ENCODE results near the gene ZNF835.

ZNF835 gene

GRCh38 chr19:56654151-56654550, 17.4 kb downstream of the ZNF835 start:
- DNase-seq (ENCODE audit: low spot score), result no peak
- TF ChIP-seq CTCF (conservative IDR thresholded peaks at IDR 0.05; ENCODE audit: low read depth), result no peak
- ChIA-PET POLR2A (ENCODE audit: low non-redundant PET) (no interaction called here), CTCF (no interaction called here)
- H3K27ac ChIP-seq, result no peak overlapping the region

- POLR2A ChIA-PET (ENCODE audit: low non-redundant PET), result no interaction called here
These were observed 28.0 kb downstream of the ZNF835 start for GRCh38 chr19:56643460-56643955.

GRCh38 chr19:56642711-56643459, 28.7 kb downstream of the ZNF835 start, which contains the start of gene SMIM17:
TSS of gene SMIM17 (plus strand) at chr19:56643159. CDS start at chr19:56645668, 2,509 bp downstream.
- H3K27ac ChIP-seq, result no peak within 1 kb of the TSS
- TF ChIP-seq CTCF (conservative IDR thresholded peaks at IDR 0.05; ENCODE audit: low read depth), result no peak
- ChIA-PET CTCF (no interaction called here), POLR2A (ENCODE audit: low non-redundant PET) (no interaction called here)
- no peak for DNase-seq (ENCODE audit: low spot score)

More at GRCh38 chr19:56643460-56643955, 28.0 kb downstream of the ZNF835 start:
- CTCF ChIA-PET, result no interaction called here
- TF ChIP-seq CTCF (conservative IDR thresholded peaks at IDR 0.05; ENCODE audit: low read depth), result no peak
- H3K27ac ChIP-seq, result no peak overlapping the region
- no peak for DNase-seq (ENCODE audit: low spot score)

GRCh38 chr19:56639217-56639616, 32.3 kb downstream of the ZNF835 start:
- H3K27ac ChIP-seq, result no peak overlapping the region
- POLR2A ChIA-PET (ENCODE audit: low non-redundant PET), result no interaction called here
- DNase-seq (ENCODE audit: low spot score), result no peak
- CTCF ChIA-PET, result no interaction called here
- no peak for TF ChIP-seq CTCF (conservative IDR thresholded peaks at IDR 0.05; ENCODE audit: low read depth)

GRCh38 chr19:56637976-56638555, 33.5 kb downstream of the ZNF835 start:
- peak; percentile 38 for DNase-seq (ENCODE audit: low spot score)
- ChIA-PET CTCF (interaction anchor here (0.7 kb wide), 1 partner anchor 261 kb away, joined by 3 read pairs; no protein-coding TSS in a partner anchor), POLR2A (ENCODE audit: low non-redundant PET) (no interaction called here)
- H3K27ac ChIP-seq, result no peak overlapping the region
- TF ChIP-seq CTCF (conservative IDR thresholded peaks at IDR 0.05; ENCODE audit: low read depth), result no peak

- no peak for DNase-seq (ENCODE audit: low spot score)
- TF ChIP-seq CTCF (conservative IDR thresholded peaks at IDR 0.05; ENCODE audit: low read depth), result no peak
- ChIA-PET CTCF (interaction anchor here (0.6 kb wide), 1 partner anchor 159 kb away, joined by 3 read pairs; no protein-coding TSS in a partner anchor), POLR2A (ENCODE audit: low non-redundant PET) (no interaction called here)
- H3K27ac ChIP-seq, result no peak overlapping the region
These were observed 38.5 kb downstream of the ZNF835 start for GRCh38 chr19:56633021-56633420.

Data from RWPE1 (cell line).